Measurements from ENCODE around the gene TRIM3. TPM values are rescaled to one million over a fixed set of nuclear protein-coding genes. Genes with fewer than 3 reads are reported as not detected.
A peak's percentile ranks its signal among the peaks of the same experiment; 100 is the strongest.

The TRIM3 gene
- total and polyA plus RNA-seq, 2 of the 4 experiments (the other 2 are of a cell fraction) = 13.8 to 22.3 TPM

DNA sequence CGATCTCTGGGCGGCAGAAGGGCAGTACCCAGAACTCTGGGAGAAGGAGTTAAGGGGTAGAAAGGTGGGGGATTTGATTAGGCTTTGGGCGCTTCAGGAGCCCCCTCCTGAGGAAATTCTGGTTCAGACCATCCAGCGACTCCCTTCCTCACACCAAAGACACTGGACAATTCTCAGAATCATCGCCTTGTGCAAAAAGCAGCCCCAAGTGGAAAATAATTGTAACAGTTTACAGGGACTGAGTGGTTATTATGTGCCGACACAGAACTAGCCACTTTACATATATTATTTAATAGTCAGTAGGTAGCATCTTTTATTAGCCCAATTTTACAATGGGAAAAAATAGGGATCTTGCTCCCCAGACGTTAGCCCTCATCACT lies 662 bp upstream of the TRIM3 start:
- BruUV-seq (replicated peaks) = no TSS peak
- H2AFZ ChIP-seq (replicated peaks; ENCODE audit: low read length, poor library complexity) = peak overlapping the region; percentile 88

More for the DNA sequence above, 662 bp upstream of the TRIM3 start:
- H3K9ac ChIP-seq (ENCODE audit: low read depth, low read length) = peak overlapping the region; percentile 82
- intact Hi-C loops (cut with micrococcal nuclease) = loop anchor here (1.0 kb wide), 1 partner anchor 138 kb away; the partner anchor contains the start of gene TAF10
- no peaks in the 10 kb centered on the region for H4K20me1 ChIP-seq (ENCODE audit: insufficient read depth, low read length)
- peak overlapping the region; percentile 43; the same call in 1 of the 2 replicates for H2AK5ac ChIP-seq (ENCODE audit: low read depth, low read length)
- H3K27me3 ChIP-seq (ENCODE audit: control insufficient read depth, insufficient read depth, low read length) = no peaks in the 10 kb centered on the region
- H2AK9ac ChIP-seq (replicated peaks; ENCODE audit: low read depth, low read length, poor library complexity) = peak overlapping the region; percentile 83
- ChIA-PET POLR2A (ENCODE audit: unreplicated experiment) (no interaction called here), CTCF (interaction anchor here (0.8 kb wide), 1 partner anchor 95 kb away, joined by 4 read pairs; no protein-coding TSS in a partner anchor)
- DNase-seq (no peak), ATAC-seq (ENCODE audit: low read depth) (peak; percentile 3; the same call in 1 of the 2 replicates)
- peak overlapping the region; percentile 25 for H3K23ac ChIP-seq (ENCODE audit: low read depth, low read length)
- H3K36me3 ChIP-seq (ENCODE audit: control insufficient read depth, insufficient read depth, low read length) = peaks cover 29% of the 10 kb centered on the region
- H2BK120ac ChIP-seq (ENCODE audit: low read depth, low read length) = 0 out of 2 replicates have a peak overlapping the region, but pooled peaks have one; percentile 23
- peak overlapping the region; percentile 55 to 87 for H4K8ac ChIP-seq (ENCODE audit: low read depth in 2 of 2, low read length in 2 of 2)
- H3K4ac ChIP-seq (ENCODE audit: low read depth, low read length) = peak overlapping the region; percentile 68
- peak overlapping the region; percentile 53; the same call in 1 of the 2 replicates for H3K18ac ChIP-seq (ENCODE audit: low read depth, low read length)
- peaks cover 15% of the 10 kb centered on the region for H3K9me1 ChIP-seq (ENCODE audit: insufficient read depth, low read length)
- peak overlapping the region; percentile 63; the same call in 1 of the 2 replicates for H3K56ac ChIP-seq (ENCODE audit: extremely low read depth, insufficient read depth, low read length)
- peak overlapping the region; percentile 92 for H3K4me2 ChIP-seq (ENCODE audit: low read depth, low read length)
- H2BK15ac ChIP-seq (ENCODE audit: low read depth, low read length) = no peak overlapping the region
- H2BK5ac ChIP-seq (ENCODE audit: low read depth, low read length, poor library complexity, severe bottlenecking) = peak overlapping the region; percentile 66
- H4K5ac ChIP-seq (ENCODE audit: low read depth, low read length) = peak overlapping the region; percentile 82
- H3K4me3 ChIP-seq (ENCODE audit: insufficient read depth, low read depth, low read length) = peak overlapping the region; percentile 66
- H3K79me1 ChIP-seq (ENCODE audit: low read depth in 1 of 2, low read length in 2 of 2) = peaks cover 24 to 69% of the 10 kb centered on the region in 2 experiments; a peak in 3 of 4 replicates
- WGBS, 2 experiments (ENCODE audit: extremely low coverage in 2 of 2, insufficient read length in 1 of 2) = 83% methylated on average over 1 of the region's 7 CpGs; no CpG with 5 or more reads in 1 of the 2 experiments
- H3K14ac ChIP-seq (replicated peaks; ENCODE audit: low read depth, low read length) = peak overlapping the region; percentile 54
- peaks cover 6% of the 10 kb centered on the region for H3K4me1 ChIP-seq (ENCODE audit: control insufficient read depth, insufficient read depth, low read length)
- no peak overlapping the region for H2BK20ac ChIP-seq (ENCODE audit: low read depth, low read length)
- dilution Hi-C loops (cut with HindIII; ENCODE audit: low sequenced_read_pairs, unreplicated experiment) = no loop called here
- H4K91ac ChIP-seq (ENCODE audit: insufficient read depth, low read depth, low read length) = peak overlapping the region; percentile 57; the same call in 1 of the 2 replicates
- in situ Hi-C loops (cut with MboI; ENCODE audit: low sequenced_read_pairs) = no loop called here
- peak overlapping the region; percentile 87 for H3K27ac ChIP-seq (ENCODE audit: insufficient read depth, low read length)
- TF ChIP-seq, protein P1, sequence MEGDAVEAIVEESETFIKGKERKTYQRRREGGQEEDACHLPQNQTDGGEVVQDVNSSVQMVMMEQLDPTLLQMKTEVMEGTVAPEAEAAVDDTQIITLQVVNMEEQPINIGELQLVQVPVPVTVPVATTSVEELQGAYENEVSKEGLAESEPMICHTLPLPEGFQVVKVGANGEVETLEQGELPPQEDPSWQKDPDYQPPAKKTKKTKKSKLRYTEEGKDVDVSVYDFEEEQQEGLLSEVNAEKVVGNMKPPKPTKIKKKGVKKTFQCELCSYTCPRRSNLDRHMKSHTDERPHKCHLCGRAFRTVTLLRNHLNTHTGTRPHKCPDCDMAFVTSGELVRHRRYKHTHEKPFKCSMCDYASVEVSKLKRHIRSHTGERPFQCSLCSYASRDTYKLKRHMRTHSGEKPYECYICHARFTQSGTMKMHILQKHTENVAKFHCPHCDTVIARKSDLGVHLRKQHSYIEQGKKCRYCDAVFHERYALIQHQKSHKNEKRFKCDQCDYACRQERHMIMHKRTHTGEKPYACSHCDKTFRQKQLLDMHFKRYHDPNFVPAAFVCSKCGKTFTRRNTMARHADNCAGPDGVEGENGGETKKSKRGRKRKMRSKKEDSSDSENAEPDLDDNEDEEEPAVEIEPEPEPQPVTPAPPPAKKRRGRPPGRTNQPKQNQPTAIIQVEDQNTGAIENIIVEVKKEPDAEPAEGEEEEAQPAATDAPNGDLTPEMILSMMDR (conservative IDR thresholded peaks at IDR 0.05; ENCODE audit: low read depth, low read length) = no peak
- TF ChIP-seq FOS (IDR thresholded peaks at IDR 0.05; ENCODE audit: low read depth, low read length) (no peak), RAD21 (IDR thresholded peaks at IDR 0.05; ENCODE audit: low read length) (no peak), NFE2L2 (IDR thresholded peaks at IDR 0.05; ENCODE audit: low read depth, low read length) (no peak), CHD1 (IDR thresholded peaks at IDR 0.05; ENCODE audit: low read depth, low read length) (no peak), CEBPB (IDR thresholded peaks at IDR 0.05; ENCODE audit: low read depth, low read length) (no peak), POLR2A (IDR thresholded peaks at IDR 0.05; ENCODE audit: low read depth, low read length) (no peak), MAZ (IDR thresholded peaks at IDR 0.05; ENCODE audit: borderline replicate concordance, low read depth, low read length) (no peak), MAFK (IDR thresholded peaks at IDR 0.05; ENCODE audit: low read depth, low read length) (no peak), BHLHE40 (IDR thresholded peaks at IDR 0.05; ENCODE audit: low read depth, low read length) (no peak), MXI1 (IDR thresholded peaks at IDR 0.05; ENCODE audit: borderline replicate concordance, low read depth, low read length) (no peak), RFX5 (IDR thresholded peaks at IDR 0.05; ENCODE audit: low read depth, low read length) (no peak)
- TF ChIP-seq, protein P2, sequence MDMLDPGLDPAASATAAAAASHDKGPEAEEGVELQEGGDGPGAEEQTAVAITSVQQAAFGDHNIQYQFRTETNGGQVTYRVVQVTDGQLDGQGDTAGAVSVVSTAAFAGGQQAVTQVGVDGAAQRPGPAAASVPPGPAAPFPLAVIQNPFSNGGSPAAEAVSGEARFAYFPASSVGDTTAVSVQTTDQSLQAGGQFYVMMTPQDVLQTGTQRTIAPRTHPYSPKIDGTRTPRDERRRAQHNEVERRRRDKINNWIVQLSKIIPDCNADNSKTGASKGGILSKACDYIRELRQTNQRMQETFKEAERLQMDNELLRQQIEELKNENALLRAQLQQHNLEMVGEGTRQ (IDR thresholded peaks at IDR 0.05; ENCODE audit: low read depth, low read length) = no peak
- no peaks in the 10 kb centered on the region for H3K9me3 ChIP-seq (ENCODE audit: control insufficient read depth, insufficient read depth, low read length)
